K562 (cell line): ENCODE results near the gene ZNF502. TPM values are rescaled to one million over a fixed set of nuclear protein-coding genes. Genes with fewer than 3 reads are reported as not detected.

Source experiments
- C11orf30 ChIP-seq: fragments of 450-650 bp; IDR thresholded peaks from 2 replicates; pipeline ENCODE4 v1.6.1; 2016; ENCODE audit warnings: low read depth, mild to moderate bottlenecking
- CBX1 ChIP-seq: sonication (generic); IDR thresholded peaks from 2 replicates; pipeline ENCODE4 v1.6.1; 2016; ENCODE audit warnings: antibody characterized with exemption, low read depth, mild to moderate bottlenecking
- CCNT2 ChIP-seq: IDR thresholded peaks from 2 replicates; pipeline ENCODE4 v1.6.1; 2011; ENCODE audit warnings: borderline replicate concordance, low read depth, mild to moderate bottlenecking, moderate library complexity, mixed read lengths, low read length; ENCODE audit not compliant: insufficient read length; ENCODE audit errors: extremely low read depth
- CHCHD3 ChIP-seq: fragments of 250-450 bp; sonication (Bioruptor Pico); IDR thresholded peaks from 2 replicates; pipeline ENCODE4 v2.1.2; 2022; ENCODE audit warnings: mild to moderate bottlenecking
- CTCF ChIP-seq, 3 experiments: IDR thresholded peaks in 2 of 3; conservative IDR thresholded peaks in 1 of 3; 2 replicates each; pipeline ENCODE4 v1.5.1; 2011 to 2012; ENCODE audit warnings: low read length in 3 of 3, mild to moderate bottlenecking in 3 of 3, control low read depth in 2 of 3, improper control_type of control experiment in 1 of 3, inconsistent platforms in 1 of 3, low read depth in 1 of 3, mixed read lengths in 1 of 3, moderate library complexity in 1 of 3; ENCODE audit not compliant: insufficient read depth in 2 of 3
- DDX20 ChIP-seq: fragments of 450-650 bp; IDR thresholded peaks from 2 replicates; pipeline ENCODE4 v1.6.1; 2016; ENCODE audit warnings: missing genetic modification characterization, low read depth, mild to moderate bottlenecking, missing compliant biosample characterization, moderate library complexity
- HDGF ChIP-seq: fragments of 450-650 bp; IDR thresholded peaks from 2 replicates; pipeline ENCODE4 v1.6.1; 2016
- HMG20A ChIP-seq: fragments of 450-650 bp; formaldehyde crosslinking; conservative IDR thresholded peaks from 2 replicates; pipeline ENCODE4 v1.4.0; 2020; ENCODE audit warnings: mild to moderate bottlenecking, mixed read lengths
- KAT7 ChIP-seq: sonication (generic); formaldehyde crosslinking; IDR thresholded peaks from 2 replicates; pipeline ENCODE4 v1.8.0; 2022; ENCODE audit warnings: missing genetic modification reagents, mild to moderate bottlenecking, borderline replicate concordance
- KLF13 ChIP-seq: fragments of 450-650 bp; IDR thresholded peaks from 2 replicates; pipeline ENCODE4 v1.6.1; 2016; ENCODE audit warnings: missing genetic modification characterization, low read depth, mild to moderate bottlenecking, missing compliant biosample characterization, moderate library complexity, borderline replicate concordance
- MEF2D ChIP-seq: conservative IDR thresholded peaks from 2 replicates; pipeline ENCODE4 v1.6.1; 2016; ENCODE audit warnings: low read depth, missing genetic modification characterization, missing compliant biosample characterization
- NFIC ChIP-seq: fragments of 450-650 bp; IDR thresholded peaks from 2 replicates; pipeline ENCODE4 v1.6.1; 2017; ENCODE audit warnings: mild to moderate bottlenecking, inconsistent platforms
- NFRKB ChIP-seq: fragments of 450-650 bp; IDR thresholded peaks from 2 replicates; pipeline ENCODE4 v1.6.1; 2016; ENCODE audit warnings: low read depth
- POLR2AphosphoS5 ChIP-seq: IDR thresholded peaks from 2 replicates; pipeline ENCODE4 v1.6.1; 2011; ENCODE audit warnings: mild to moderate bottlenecking, low read depth, low read length, moderate library complexity; ENCODE audit not compliant: control insufficient read depth, insufficient read depth
- POLR2G ChIP-seq: fragments of 200-400 bp; formaldehyde crosslinking; IDR thresholded peaks from 2 replicates; pipeline ENCODE4 v1.6.1; 2017; ENCODE audit warnings: low read depth, mild to moderate bottlenecking, antibody characterized with exemption, low read length, moderate library complexity
- PRMT5 ChIP-seq: sonication (generic); formaldehyde crosslinking; IDR thresholded peaks from 2 replicates; pipeline ENCODE4 v1.5.0; 2020; ENCODE audit warnings: missing genetic modification reagents
- RBFOX2 ChIP-seq: fragments of 200-400 bp; formaldehyde crosslinking; IDR thresholded peaks from 2 replicates; pipeline ENCODE4 v1.6.1; 2017; ENCODE audit warnings: low read depth, mild to moderate bottlenecking, low read length, moderate library complexity
- TBL1XR1 ChIP-seq, 2 experiments: IDR thresholded peaks; 2 replicates each; pipeline ENCODE4 v1.6.1; 2012; ENCODE audit warnings: improper control_type of control experiment in 2 of 2, low read length in 2 of 2, mild to moderate bottlenecking in 1 of 2
- VEZF1 ChIP-seq: fragments of 200-800 bp; sonication (Bioruptor generic); IDR thresholded peaks from 2 replicates; pipeline ENCODE4 v1.6.1; 2017; ENCODE audit warnings: missing genetic modification characterization, missing compliant biosample characterization
- ZNF212 ChIP-seq: fragments of 450-650 bp; formaldehyde crosslinking; IDR thresholded peaks from 2 replicates; pipeline ENCODE4 v1.4.0; 2020; ENCODE audit warnings: mild to moderate bottlenecking
- ZNF609 ChIP-seq: sonication (generic); formaldehyde crosslinking; IDR thresholded peaks from 2 replicates; pipeline ENCODE4 v1.8.1; 2023; ENCODE audit warnings: missing genetic modification reagents, mild to moderate bottlenecking, borderline replicate concordance
- polyA plus RNA-seq, 8 experiments: library from polyadenylated mRNA; depleted of rRNA in 4 of 8; stranded (reverse) in 5 of 8; unstranded in 3 of 8; fragments of >200 nt; fragmentation: Nextera tagmentation in 2 of 8; fragmentation: Illumina TruSeq in 1 of 8; extraction: Ambion mirVana in 2 of 8; extraction: Trizol in 1 of 8; gene quantifications; 2 replicates each; pipeline versions ENCODE4 v1.2.1 to v1.2.3, GENCODE V29; 2011 to 2014; ENCODE audit warnings: inconsistent platforms in 1 of 8, missing spikeins in 1 of 8
- total RNA-seq, 7 experiments: library from RNA; depleted of rRNA in 6 of 7; stranded (reverse); fragments of >200 nt in 6 of 7; fragmentation: Illumina TruSeq in 2 of 7; extraction: Trizol in 2 of 7; gene quantifications; 2 replicates each; pipeline versions ENCODE4 v1.2.1 to v1.2.3, GENCODE V29; 2011 to 2021; ENCODE audit warnings: low replicate concordance in 1 of 7

ZNF502 gene
- total and polyA plus RNA-seq, 9 of the 15 experiments (the other 6 are each of a cell fraction or from before 2014, with no cell fraction given) = 0.38 to 0.98 (median 0.67) TPM

GRCh38 chr3:44729384-44729910 is 17.0 kb downstream of the ZNF502 start, which contains the start of gene ZNF501 (continued):
- peak; percentile 20; the same call in 1 of the 2 replicates for TF ChIP-seq NFIC
- TF ChIP-seq CHCHD3 (CRISPR knock-in tag) = no peak
- TF ChIP-seq KLF13 (tag) = peak; percentile 68; the same call in 1 of the 2 replicates
- TF ChIP-seq MEF2D (tag) = 0 out of 2 replicates have a peak, but pooled peaks have one; percentile 18
- peak; percentile 50 for TF ChIP-seq CCNT2
- TF ChIP-seq ZNF212 (CRISPR knock-in tag) = no peak
- no peak for TF ChIP-seq ZNF609 (CRISPR knock-in tag)
- peak; percentile 94 for TF ChIP-seq C11orf30
- TF ChIP-seq RBFOX2 = peak; percentile 94
- TF ChIP-seq HMG20A = no peak
- TF ChIP-seq TBL1XR1 (IDR thresholded peaks at IDR 0.05; ENCODE audit: low read length in 2 of 2) = peak; percentile 91 to 92
- no peak for TF ChIP-seq PRMT5 (CRISPR knock-in tag)
- no peak for TF ChIP-seq HDGF
- TF ChIP-seq NFRKB = peak; percentile 66; the same call in 1 of the 2 replicates
- TF ChIP-seq CTCF (IDR thresholded peaks at IDR 0.05 in 2 of 3, conservative IDR thresholded peaks at IDR 0.05 in 1 of 3; ENCODE audit: insufficient read depth in 2 of 3, low read depth in 1 of 3, low read length in 3 of 3) = peak in 1 of 3 experiments; percentile 8; a peak in 1 of 6 replicates
- no peak for TF ChIP-seq DDX20 (tag)
- TF ChIP-seq VEZF1 (CRISPR knock-in tag) = peak; percentile 28; the same call in 1 of the 2 replicates
- peak; percentile 98 for TF ChIP-seq CBX1
- no peak for TF ChIP-seq KAT7 (CRISPR knock-in tag)
- TF ChIP-seq POLR2G = peak; percentile 96
- TF ChIP-seq POLR2AphosphoS5 = peak; percentile 56
